Uterus (tissue), 2 donors: Measurements from ENCODE around the gene HSPA4L.

Experiments
- CTCF ChIP-seq, 4 experiments: fragments of 200-600 bp in 2 of 4; fragments of 450-650 bp in 2 of 4; sonication (generic) in 2 of 4; IDR thresholded peaks; one replicate each; pipeline ENCODE4 v1.5.1; 2016 to 2019; ENCODE audit warnings: antibody characterized with exemption in 4 of 4, mild to moderate bottlenecking in 2 of 4, moderate library complexity in 1 of 4
- POLR2A ChIP-seq, 2 donors: fragments of 450-650 bp; IDR thresholded peaks; one replicate each; pipeline ENCODE4 v1.6.1; 2016; ENCODE audit warnings: antibody characterized with exemption in 2 of 2, mild to moderate bottlenecking in 1 of 2, moderate library complexity in 1 of 2

GRCh38 chr4:127852661-127853060 is 70.5 kb downstream of the HSPA4L start:
- TF ChIP-seq POLR2A (IDR thresholded peaks at IDR 0.05) (no peak), CTCF (IDR thresholded peaks at IDR 0.05) (no peak)
